ENCODE data around the gene ARL13B.
"Not testable (repeated sequence)": the region's sequence is repeated elsewhere in the genome, so short reads cannot be mapped to it uniquely, and the experiment has no call there.

ARL13B gene

GRCh38 chr3:93979850-93980676 is at the start of gene ARL13B:
Gene ARL13B, plus strand, starts transcription at chr3:93980155. Its CDS starts 269 bp downstream, at chr3:93980424.
- peak; percentile 97 for DNase-seq

- DNase-seq = no peak
These were observed 48.2 kb upstream of the ARL13B start for GRCh38 chr3:93931597-93932229.

- DNase-seq = no peak
These were observed 45.4 kb upstream of the ARL13B start for GRCh38 chr3:93934366-93935046.

GRCh38 chr3:93936549-93936948 is 43.4 kb upstream of the ARL13B start:
- no peak for DNase-seq

GRCh38 chr3:93937485-93937884 is 42.5 kb upstream of the ARL13B start:
- DNase-seq = not testable (repeated sequence)

- DNase-seq = peak; percentile 44
These were observed 30.0 kb upstream of the ARL13B start for GRCh38 chr3:93949958-93950357.

GRCh38 chr3:93961026-93961425 is 18.9 kb upstream of the ARL13B start:
- no peak for DNase-seq

GRCh38 chr3:93961489-93961888 is 18.5 kb upstream of the ARL13B start:
- no peak for DNase-seq

- no peak for DNase-seq
These were observed 17.2 kb upstream of the ARL13B start for GRCh38 chr3:93962798-93963197.

GRCh38 chr3:93965106-93965505 is 14.8 kb upstream of the ARL13B start:
- not testable (repeated sequence) for DNase-seq

- no peak for DNase-seq
These were observed 10.5 kb upstream of the ARL13B start for GRCh38 chr3:93969443-93969842.

- no peak for DNase-seq
These were observed 10.0 kb upstream of the ARL13B start for GRCh38 chr3:93969997-93970396.

GRCh38 chr3:93973131-93974126 is 6.5 kb upstream of the ARL13B start, which contains the start of gene PROS1:
Gene PROS1, minus strand, starts transcription at chr3:93973896. Its CDS starts 147 bp downstream, at chr3:93973749.
- DNase-seq = peak; percentile 65

- DNase-seq = no peak
These were observed 1.7 kb downstream of the ARL13B start for GRCh38 chr3:93981649-93982048.

GRCh38 chr3:93983408-93983807 is 3.5 kb downstream of the ARL13B start:
- no peak for DNase-seq

- no peak for DNase-seq
These were observed 4.7 kb downstream of the ARL13B start for GRCh38 chr3:93984618-93985017.

GRCh38 chr3:93988283-93988682 is 8.3 kb downstream of the ARL13B start:
- no peak for DNase-seq

GRCh38 chr3:93988764-93989163 is 8.8 kb downstream of the ARL13B start:
- DNase-seq = no peak

- no peak for DNase-seq
These were observed 9.3 kb downstream of the ARL13B start for GRCh38 chr3:93989241-93989640.

- DNase-seq = peak; percentile 7
These were observed 11.7 kb downstream of the ARL13B start for GRCh38 chr3:93991631-93992030.

- DNase-seq = peak; percentile 5
These were observed 12.3 kb downstream of the ARL13B start for GRCh38 chr3:93992207-93992606.

- DNase-seq = no peak
These were observed 14.1 kb downstream of the ARL13B start for GRCh38 chr3:93994056-93994455.
